GM12878 (cell line): ENCODE measurements around the gene FGD5.

Experiments
- CEBPB ChIP-seq, 2 experiments: fragments of 150-350 bp in 1 of 2; IDR thresholded peaks; 2 replicates each; pipeline ENCODE4 v1.6.1; 2012 to 2014; ENCODE audit warnings: low read depth in 2 of 2, low read length in 2 of 2, borderline replicate concordance in 1 of 2, inconsistent platforms in 1 of 2
- CTCF ChIP-seq, 3 experiments: IDR thresholded peaks in 2 of 3; conservative IDR thresholded peaks in 1 of 3; 2 replicates each; pipeline ENCODE4 v1.5.1; 2011; ENCODE audit warnings: low read depth in 3 of 3, low read length in 3 of 3, mild to moderate bottlenecking in 3 of 3, control low read depth in 2 of 3, moderate library complexity in 2 of 3, inconsistent platforms in 1 of 3, mixed read lengths in 1 of 3; ENCODE audit not compliant: control insufficient read depth in 2 of 3, insufficient read depth in 1 of 3; ENCODE audit errors: extremely low read depth in 1 of 3
- E2F4 ChIP-seq: IDR thresholded peaks from 2 replicates; pipeline ENCODE4 v1.6.1; 2012; ENCODE audit warnings: low read depth, low read length, improper control_type of control experiment
- EZH2 ChIP-seq: IDR thresholded peaks from 2 replicates; pipeline ENCODE4 v1.6.1; 2012; ENCODE audit warnings: low read depth, mild to moderate bottlenecking, control low read depth, inconsistent platforms, low read length, borderline replicate concordance; ENCODE audit not compliant: control insufficient read depth
- HDAC6 ChIP-seq: fragments of 200-600 bp; sonication (generic); IDR thresholded peaks from one replicate; pipeline ENCODE4 v1.8.0; 2017; ENCODE audit warnings: antibody characterized with exemption; ENCODE audit not compliant: unreplicated experiment
- POLR2A ChIP-seq: IDR thresholded peaks from 2 replicates; pipeline ENCODE4 v1.6.1; 2011; ENCODE audit warnings: low read depth, mild to moderate bottlenecking, low read length
- POLR2AphosphoS5 ChIP-seq: IDR thresholded peaks from 2 replicates; pipeline ENCODE4 v1.6.1; 2011; ENCODE audit warnings: mild to moderate bottlenecking, low read length, inconsistent platforms
- SMAD1 ChIP-seq: fragments of 450-650 bp; IDR thresholded peaks from 2 replicates; pipeline ENCODE4 v1.6.1; 2018; ENCODE audit warnings: mild to moderate bottlenecking, low read depth; ENCODE audit not compliant: partially characterized antibody
- ZBTB40 ChIP-seq: fragments of 450-650 bp; IDR thresholded peaks from 2 replicates; pipeline ENCODE4 v1.6.1; 2016; ENCODE audit warnings: mild to moderate bottlenecking, moderate library complexity, borderline replicate concordance

GRCh38 chr3:14863333-14864100 lies 44.8 kb downstream of the FGD5 start:
- TF ChIP-seq CTCF (IDR thresholded peaks at IDR 0.05 in 2 of 3, conservative IDR thresholded peaks at IDR 0.05 in 1 of 3; ENCODE audit: control insufficient read depth in 2 of 3, extremely low read depth in 1 of 3, insufficient read depth in 1 of 3, low read depth in 3 of 3, low read length in 3 of 3) = peak; percentile 19 to 27 (median 19); a peak in 4 of 6 replicates
- no peak for TF ChIP-seq POLR2A
- TF ChIP-seq HDAC6 = no peak
- TF ChIP-seq SMAD1 = no peak
- TF ChIP-seq CEBPB (IDR thresholded peaks at IDR 0.05; ENCODE audit: borderline replicate concordance in 1 of 2, low read depth in 2 of 2, low read length in 2 of 2) = no peak
- TF ChIP-seq E2F4 = no peak
- no peak for TF ChIP-seq EZH2
- TF ChIP-seq POLR2AphosphoS5 = no peak
- TF ChIP-seq ZBTB40 = no peak
